ENCODE measurements around the gene AP2S1.

- TF ChIP-seq POLR2AphosphoS5 (IDR thresholded peaks at IDR 0.05; ENCODE audit: low read depth, low read length) (no peak), POLR2A (IDR thresholded peaks at IDR 0.05; ENCODE audit: low read depth, low read length) (no peak)
These were observed 11.3 kb upstream of the AP2S1 start for GRCh38 chr19:46861691-46862502.
